Stimulated activated CD4-positive, alpha-beta T cell treated with anti-CD3 and anti-CD28 coated beads, Interleukin-12 subunit alpha, Interleukin-12 subunit beta, amount 100 ng/mL, for 48 hours (primary cell): Measurements from ENCODE around the gene AUP1.
A peak's percentile ranks its signal among the peaks of the same experiment; 100 is the strongest.
"Not testable (repeated sequence)": the region's sequence is repeated elsewhere in the genome, so short reads cannot be mapped to it uniquely, and the experiment has no call there.

Experiments
- DNase-seq, 3 donors: peaks; one replicate each; pipeline ENCODE4 v3.0.0-alpha.2; 2020; ENCODE audit warnings: low read depth in 2 of 3, low spot score in 1 of 3

AUP1 gene

DNA sequence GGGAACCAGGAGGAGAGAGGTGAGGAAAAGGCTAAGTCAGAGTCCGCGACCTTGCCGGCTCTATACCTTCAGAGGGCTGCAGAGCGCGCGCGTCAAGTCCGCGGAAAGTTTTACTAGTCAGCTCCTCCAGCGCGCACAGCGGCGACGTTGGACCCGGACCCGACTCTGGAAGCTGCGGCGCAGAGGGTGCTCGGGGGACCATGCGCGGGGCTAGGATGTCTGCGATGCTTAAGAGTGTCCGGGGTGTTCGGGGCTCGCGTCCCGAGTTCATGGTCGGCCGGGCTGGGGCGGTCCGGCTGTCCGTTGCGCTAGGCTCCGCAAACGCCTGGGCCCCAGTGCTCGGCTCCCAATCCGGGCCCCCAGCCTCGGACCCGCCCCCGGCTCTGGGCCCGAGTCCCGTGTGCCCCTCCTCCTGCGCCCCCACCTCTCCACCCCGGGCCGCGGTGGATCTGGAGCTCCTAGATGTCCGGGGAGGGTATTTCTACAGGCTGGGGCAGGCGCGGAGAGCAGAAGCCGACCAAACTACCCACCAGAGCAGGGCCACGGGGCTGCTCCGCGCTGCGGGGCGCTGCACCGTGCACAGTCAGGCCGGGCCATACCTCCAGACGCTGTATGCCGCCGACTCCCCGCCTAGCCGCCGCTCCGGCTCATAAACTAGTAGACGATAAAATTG lies 30.1 kb downstream of the AUP1 start, which contains the start of gene LBX2:
TSS of gene LBX2 (minus strand) at position 337 of the 673 bp plus-strand sequence. CDS start at position 271, 66 bp downstream.
- no peak for DNase-seq

DNA sequence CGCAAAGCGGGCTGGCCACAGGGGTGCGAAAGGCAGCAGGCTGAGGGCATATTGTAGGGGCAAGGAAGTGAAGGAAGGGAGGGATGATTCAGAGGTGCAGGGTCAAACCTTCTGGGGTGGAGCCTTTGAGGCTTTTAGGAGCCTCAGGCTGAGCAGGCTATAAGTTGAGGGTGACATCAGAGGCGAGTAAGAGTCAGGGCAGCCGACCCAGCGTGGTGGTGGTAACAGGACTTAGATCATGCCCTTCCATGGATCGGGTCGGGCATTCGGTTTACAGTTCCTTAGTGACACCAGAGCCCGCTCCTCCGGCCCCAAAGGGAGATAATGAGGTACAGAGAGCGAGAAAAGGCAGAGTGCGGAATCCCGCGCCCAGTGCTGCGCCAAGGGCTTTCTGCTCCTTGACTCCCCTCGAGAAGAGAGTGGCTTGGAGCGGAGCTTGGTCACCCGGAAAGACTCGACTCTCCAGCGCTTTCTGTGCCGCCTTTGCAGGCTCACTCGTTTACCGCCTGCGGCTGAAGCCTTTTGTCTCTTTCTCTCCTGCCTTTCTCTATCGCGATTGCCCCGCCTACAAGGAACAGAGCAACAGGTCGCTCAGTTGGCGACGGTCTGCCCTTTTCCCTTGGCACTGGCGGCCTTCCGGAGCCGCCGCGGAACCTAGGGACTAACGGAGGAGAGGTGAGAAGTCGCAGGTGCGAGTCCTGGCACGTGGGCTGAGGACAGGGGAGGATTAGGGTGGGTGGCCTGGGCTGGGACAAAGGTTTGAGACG lies 30.8 kb downstream of the AUP1 start:
- no peak for DNase-seq

DNA sequence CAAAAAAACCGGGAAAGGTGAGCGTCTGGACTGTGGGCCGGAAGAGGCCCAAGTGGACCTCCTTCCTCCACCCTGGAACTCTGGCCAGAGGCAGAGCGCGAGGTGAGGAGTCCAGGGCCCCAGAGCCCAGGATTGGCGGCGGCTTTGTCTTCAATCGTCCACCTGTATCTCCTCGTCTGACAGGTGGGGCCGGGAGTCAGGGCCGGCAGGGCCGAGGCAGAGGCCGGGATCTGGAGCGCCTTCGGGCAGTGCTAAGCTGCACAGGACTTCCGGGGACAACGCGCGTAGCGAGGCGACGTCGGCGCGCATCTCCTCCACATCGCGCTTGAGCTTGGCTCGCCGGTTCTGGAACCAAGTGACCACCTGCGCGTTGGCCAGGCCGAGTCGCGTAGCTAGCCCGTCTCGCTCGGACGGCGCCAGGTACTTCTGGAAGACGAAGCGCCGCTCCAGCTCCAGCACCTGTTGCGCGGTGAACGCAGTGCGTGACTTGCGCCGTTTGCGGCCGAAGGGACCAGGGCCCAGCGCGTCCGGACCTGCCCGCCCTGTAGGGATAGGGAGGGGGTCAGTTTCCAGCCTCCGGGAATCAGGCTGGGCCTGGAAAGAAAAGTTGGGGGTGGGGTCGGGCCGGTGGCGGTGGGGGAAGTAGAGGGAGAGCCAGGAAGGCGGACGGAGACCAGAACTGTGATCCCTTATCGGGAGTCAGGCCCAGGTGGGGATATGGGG lies 31.6 kb downstream of the AUP1 start:
- no peak for DNase-seq

DNA sequence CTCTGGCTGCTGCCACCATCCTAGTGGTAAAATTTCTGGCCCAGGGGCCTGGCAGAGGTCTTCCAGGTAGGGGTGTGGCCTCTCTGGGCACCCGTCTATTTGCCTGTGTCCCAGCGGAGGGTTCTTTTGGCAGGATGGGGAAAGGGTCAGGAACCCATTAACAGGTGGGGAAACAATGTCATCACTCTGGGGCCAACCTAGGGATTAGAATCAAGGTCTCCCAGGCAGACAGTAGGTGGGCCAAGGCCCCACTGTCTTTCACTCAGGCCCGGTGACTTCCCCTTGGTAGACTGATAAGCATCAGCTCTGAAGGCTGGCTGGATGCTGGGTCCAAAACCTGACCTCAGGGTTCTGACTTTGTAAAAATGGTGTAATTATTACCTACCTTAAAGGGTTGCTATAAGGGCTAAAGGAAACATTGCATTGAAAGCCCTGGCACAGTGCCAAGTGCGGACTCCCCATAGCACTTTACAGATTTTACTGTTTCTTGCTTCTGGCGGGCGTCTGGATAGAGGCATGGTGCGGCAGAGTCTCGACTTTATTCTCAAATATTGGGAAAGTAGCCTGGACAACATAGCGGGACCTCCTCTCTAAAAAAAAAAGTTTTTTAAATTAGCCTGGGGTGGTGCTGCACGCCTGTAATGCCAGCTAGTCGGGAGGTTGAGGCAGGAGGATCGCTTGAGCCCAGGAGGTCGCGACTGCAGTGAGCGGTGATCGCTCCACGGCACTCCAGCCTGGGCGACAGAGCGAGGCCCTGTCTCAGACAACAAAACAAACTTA lies 32.3 kb downstream of the AUP1 start:
- no peak for DNase-seq

DNA sequence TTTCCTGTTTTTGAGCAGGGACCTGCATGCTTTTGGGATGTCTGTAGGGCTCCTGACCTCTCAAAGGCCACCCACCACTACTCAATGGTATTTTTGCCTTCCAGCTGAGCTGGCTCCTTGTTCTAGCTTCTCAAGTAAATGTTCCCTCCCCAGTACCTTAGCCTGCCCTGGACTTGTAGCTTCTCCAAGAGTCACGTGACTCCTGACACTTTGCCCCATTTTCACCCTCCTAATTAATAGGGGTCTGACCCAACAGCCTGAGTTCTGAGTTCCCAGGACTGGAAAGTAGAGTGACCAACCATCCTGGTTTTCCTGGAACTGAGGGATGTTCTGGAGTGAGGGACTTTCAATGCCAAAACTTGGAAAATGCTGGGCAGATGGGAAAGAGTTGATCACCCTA lies 34.1 kb downstream of the AUP1 start:
- DNase-seq: no peak

DNA sequence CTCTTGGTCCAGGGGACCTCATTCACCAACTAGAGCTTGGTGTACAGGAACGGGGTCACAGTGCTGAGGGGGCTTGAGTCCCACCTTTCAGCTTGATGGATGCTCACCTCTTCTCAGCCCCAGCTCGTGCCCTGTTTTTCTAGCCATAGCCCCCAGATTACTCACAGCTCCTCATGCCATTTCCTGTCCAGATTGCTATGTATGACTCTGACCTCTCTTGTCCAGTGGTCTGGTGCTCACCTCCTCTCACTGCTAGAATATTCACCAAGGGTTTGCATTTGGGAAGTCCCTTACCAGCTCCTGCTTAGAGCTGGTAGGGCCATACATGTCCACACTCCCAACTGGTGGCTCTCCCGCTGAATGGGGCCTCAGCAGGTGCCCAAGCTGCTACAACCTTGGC lies 36.0 kb downstream of the AUP1 start:
- no peak for DNase-seq

DNA sequence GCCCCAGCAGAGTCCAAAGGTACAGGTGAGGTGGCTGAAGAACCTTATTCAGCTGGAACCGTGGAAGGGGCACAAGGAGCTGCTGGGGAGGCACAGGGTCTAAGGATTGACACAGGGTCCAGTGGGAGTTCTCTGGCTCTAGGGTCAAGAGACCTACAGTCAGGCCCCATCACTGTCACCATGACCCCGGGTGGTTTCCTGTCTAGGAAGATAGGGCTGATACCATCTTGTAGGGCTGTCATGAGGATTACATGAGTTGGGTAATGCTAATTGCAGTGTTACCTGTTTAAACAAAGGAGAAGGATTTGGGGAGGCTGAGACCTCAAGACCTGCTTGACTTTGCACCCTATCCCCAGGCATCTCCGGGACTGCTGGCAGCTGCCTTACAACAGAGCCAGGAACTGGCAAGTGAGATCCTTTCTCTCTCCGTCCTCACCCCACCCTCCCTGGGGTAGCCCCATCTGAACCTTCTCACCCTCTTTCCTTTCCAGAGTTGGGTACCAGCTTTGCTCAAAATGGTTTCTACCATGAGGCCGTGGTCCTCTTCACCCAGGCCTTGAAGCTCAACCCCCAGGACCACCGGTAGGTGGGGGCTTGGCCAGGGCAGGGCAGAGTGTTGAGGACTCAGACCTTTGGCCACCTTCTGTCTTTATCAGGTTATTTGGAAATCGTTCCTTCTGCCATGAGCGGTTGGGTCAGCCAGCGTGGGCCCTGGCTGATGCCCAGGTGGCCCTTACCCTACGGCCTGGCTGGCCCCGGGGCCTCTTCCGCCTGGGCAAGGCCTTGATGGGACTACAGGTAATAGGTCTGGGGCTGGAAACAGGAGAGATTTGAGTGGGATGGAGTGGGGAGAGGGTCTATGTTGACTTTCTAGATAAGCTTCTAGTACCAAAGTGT lies 37.6 kb downstream of the AUP1 start:
- no peak for DNase-seq

DNA sequence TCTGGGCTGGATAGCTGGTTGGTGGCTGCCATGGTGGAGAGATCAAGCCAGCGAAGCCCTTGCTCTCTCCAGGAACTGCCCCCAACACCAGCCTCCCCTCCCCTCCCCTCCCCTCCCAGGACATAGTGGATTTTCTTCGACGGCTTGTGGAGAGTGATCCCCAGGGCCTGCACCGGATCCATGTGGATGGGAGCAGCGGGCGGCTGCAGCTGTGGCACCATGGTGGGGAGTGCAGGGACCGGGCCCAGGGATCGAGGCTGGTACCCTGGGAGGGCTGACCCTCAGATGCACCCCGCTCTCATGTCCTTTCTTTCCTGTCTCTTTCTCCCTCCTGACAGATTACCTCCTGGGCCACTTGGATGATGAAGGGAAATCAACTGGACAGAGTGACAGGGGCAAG lies 39.6 kb downstream of the AUP1 start:
- DNase-seq: no peak

DNA sequence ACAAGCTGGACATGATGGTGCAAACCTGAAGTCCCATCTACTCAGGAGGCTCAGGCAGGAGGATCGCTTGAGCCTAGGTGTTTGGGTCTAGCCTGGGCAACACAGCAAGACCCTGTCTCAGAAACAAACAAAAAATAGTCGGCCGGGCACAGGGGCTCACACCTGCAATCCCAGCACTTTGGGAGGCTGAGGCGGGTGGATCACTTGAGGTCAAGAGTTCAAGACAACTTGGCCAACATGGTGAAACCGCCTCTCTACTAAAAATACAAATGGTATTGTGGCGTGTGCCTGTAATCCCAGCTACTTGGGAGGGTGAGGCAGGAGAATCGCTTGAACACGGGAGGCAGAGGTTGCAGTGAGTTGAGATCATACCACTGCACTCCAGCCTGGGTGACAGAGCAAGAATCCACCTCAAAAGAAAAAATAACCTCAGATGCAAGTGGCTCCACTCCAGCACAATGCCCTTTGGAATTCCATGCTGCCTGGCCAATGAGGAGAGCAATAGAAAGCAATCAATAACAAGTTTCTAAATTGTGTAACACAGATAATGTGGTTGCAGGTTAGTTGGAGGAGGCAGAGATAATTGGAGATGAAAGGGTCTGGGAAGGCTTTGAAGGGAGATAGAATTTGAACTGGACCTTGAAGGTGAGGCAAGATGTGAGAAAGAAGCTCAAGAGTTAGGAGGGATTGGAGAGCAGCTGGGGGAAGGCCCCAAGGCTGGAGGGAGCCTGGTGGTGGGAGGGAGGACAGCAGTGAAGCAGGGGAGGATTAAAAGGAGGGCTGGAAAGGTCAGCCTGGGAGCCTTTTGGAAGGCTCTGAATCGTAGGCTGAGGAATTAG lies 40.6 kb downstream of the AUP1 start:
- no peak for DNase-seq

DNA sequence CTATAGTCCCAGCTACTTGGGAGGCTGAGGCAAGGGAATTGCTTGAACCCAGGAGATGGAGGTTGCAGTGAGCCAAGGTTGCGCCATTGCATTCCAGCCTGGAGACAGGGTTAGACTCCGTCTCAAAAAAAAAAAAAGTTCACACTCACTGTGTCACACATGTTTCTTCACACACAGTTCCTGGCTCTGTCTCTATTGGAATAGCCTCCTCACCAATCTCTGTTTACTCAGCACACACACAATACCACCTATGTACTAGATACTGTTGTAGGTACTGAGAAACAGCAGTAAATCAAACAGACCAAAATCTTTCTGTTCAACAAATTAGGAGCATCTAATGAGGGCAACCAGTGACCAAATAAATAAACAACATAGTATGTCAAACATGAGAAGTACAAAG lies 43.4 kb downstream of the AUP1 start:
- DNase-seq: no peak

DNA sequence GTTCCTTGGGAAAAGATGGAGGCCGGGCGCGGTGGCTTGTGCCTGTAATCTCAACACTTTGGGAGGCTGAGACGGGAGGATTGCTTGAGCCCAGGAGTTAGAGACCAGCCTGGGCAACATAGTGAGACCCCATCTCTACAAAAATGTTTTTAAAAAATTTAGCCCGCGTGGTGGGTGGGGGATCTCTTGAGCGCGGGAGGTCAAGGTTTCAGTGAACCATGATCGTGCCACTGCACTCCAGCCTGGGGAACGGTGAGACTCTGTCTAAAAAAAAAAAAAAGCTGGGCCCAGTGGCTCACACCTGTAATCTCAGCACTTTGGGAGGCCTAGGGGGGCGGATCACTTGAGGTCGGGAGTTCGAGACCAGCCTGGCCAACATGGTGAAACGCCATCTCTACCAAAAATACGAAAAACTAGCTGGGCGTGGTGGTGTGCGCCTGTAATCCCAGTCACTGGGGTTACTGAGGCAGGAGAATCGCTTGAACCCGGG lies 45.8 kb downstream of the AUP1 start:
- not testable (repeated sequence) for DNase-seq

DNA sequence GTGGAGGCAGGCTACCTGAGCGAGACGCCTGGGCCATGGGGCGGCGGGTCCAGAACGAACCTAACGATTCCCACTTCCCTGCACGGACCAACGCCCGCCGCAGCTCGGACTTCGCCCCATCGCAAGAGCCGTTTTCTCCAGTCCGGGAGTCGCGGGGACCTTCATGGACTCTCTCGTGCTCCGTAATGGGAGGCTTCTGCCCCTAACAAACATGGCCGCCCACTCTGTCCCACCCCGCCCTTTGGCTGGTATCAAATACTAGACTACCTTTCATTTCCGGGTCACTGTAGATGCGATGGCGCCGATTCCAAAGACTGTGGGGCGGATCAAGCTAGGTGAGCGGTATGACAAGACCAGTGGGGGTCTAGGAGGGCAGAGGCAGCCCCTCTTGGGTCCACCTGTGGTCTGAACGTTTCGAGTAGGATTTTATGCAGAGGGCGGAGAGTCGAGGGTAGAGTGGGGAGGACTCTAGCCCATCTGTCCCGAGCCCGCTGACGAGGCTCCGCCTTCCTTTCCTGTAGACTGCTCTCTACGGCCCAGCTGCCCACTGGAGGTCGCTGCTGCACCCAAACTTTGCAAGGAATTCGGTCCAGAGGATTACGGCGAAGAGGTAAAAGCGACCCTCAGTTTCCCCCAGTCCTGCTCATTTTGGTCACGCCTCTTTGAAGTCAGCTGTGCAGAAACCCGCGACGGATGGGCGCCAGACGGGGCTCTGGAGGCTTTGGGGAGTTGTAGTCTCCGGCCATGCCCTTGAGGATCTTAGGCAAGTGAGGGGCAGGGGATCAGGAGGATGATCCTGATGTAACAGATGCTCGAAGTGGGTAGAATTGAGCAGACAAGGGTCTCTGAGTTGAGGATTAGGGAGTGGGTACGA lies 46.5 kb downstream of the AUP1 start, which contains the start of the genes CCDC142 and TTC31:
TSS of gene CCDC142 (minus strand) at position 198 of the 874 bp plus-strand sequence. CDS start at position 37, 161 bp downstream.
TSS of gene TTC31 (plus strand) at position 281 of the 874 bp plus-strand sequence. CDS start at position 296, 15 bp downstream.
- DNase-seq: peak; percentile 88 to 89 (median 89)

DNA sequence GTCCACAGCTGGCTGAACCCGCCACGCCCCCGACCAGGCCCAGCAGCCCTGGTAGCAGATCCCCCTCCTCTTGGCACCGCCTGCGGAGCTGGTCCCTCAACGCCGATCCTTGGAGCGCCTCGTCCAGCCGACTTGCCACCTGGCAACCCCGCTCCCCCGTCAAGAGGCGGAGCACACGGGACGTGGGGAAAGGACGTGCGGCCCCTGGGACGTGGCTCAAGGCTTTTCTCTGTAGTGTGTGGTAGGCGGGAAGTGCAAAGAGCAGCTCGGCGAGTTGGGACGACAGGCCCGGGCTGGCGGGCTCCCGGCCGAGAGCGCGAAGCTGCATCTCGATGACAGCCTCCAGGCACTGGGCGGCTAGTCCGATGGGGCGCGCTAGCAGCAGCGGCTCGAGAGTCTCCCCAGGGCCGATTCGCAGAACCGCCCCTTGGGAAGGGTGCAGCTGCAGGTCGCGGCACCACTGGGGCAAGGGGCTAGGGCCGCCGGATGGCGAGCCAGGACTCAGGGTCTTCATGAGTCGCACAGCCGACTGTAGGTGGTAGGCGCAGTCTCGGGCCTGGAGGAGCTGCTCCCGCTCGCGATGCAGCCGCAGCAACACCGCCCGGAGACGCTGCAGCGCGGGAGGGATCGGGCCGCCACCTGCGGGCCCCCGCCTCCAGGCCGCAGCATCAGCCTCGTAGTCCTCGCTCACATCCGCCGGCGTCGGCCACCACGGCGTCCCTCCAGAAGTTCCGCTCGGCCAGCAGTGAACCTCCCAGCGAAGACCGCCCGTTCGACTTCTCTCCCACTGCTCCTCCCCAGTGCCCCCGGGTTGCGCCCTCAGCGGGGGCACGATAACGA lies 47.3 kb downstream of the AUP1 start:
- no peak for DNase-seq

DNA sequence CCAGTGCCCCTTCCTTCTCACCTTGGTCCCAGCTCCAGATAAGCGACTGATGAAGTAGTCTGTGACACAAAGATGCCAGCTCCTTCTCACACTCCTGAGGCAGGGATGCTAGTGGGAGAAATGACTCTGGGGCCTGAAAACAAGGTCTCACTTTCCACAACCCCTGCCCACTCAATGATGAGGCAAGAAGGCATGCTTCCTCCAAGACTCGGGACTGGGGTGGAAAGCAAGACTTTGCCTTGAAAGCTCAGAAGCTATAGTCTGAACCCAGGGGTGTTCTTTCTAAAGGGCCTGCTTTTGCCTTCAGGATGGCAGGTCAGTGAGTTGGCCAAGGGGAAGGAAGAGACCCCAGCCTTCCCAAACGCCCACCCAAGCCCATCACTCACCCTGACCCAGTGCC lies 48.1 kb downstream of the AUP1 start:
- DNase-seq: no peak
